B cell (primary cell): ENCODE data around the gene STXBP6. TPM values are rescaled to one million over a fixed set of nuclear protein-coding genes. Genes with fewer than 3 reads are reported as not detected.

Experiments used
- ATAC-seq: fragments of 200-7000 bp; cut with Tn5 transposase; one replicate; pipeline ENCODE4 v1.10.0; 2021; ENCODE audit warnings: low read depth, mild to moderate bottlenecking, moderate number of reproducible peaks, moderate library complexity
- CTCF ChIA-PET: fragments of 350-600 bp; sonication (Branson Sonifier 250); formaldehyde crosslinking; loops from one replicate; lab custom pipeline; 2021; ENCODE audit warnings: antibody characterized with exemption, inconsistent platforms; lab: Charles Lee
- POLR2A ChIA-PET: fragments of 350-600 bp; sonication (Branson Sonifier 250); formaldehyde crosslinking; loops from one replicate; lab custom pipeline; 2021; ENCODE audit warnings: antibody characterized with exemption; lab: Charles Lee
- DNase-seq: peaks from one replicate; pipeline ENCODE4 v3.0.0; 2013
- H2AFZ ChIP-seq: 2 replicates; pipeline ENCODE4 v1.6.1; 2012; ENCODE audit warnings: mild to moderate bottlenecking, low read depth, low read length; ENCODE audit not compliant: insufficient read depth, poor library complexity, severe bottlenecking
- H3K27ac ChIP-seq, 2 donors: 1 replicate in 1 of 2; 2 replicates in 1 of 2; pipeline ENCODE4 v1.5.1; 2012 to 2013; ENCODE audit warnings: low read length in 2 of 2, mild to moderate bottlenecking in 2 of 2, moderate library complexity in 1 of 2
- H3K27me3 ChIP-seq, 4 experiments: fragments of 200-600 bp in 1 of 4; sonication (generic) in 1 of 4; replicated peaks in 1 of 4; 1 replicate in 2 of 4; 2 replicates in 2 of 4; pipeline versions ENCODE4 v1.6.1 to v1.7.0; 2013 to 2016; ENCODE audit warnings: low read length in 3 of 4, mild to moderate bottlenecking in 2 of 4, mixed read lengths in 1 of 4, moderate library complexity in 1 of 4; ENCODE audit not compliant: insufficient read depth in 4 of 4, control insufficient read depth in 3 of 4; ENCODE audit errors: control extremely low read depth in 1 of 4
- H3K36me3 ChIP-seq, 2 experiments: replicated peaks in 1 of 2; 1 replicate in 1 of 2; 2 replicates in 1 of 2; pipeline versions ENCODE4 v1.6.1 to v1.7.1; 2013; ENCODE audit warnings: low read length in 1 of 2; ENCODE audit not compliant: insufficient read depth in 2 of 2, control insufficient read depth in 1 of 2; ENCODE audit errors: control extremely low read depth in 1 of 2, extremely low read depth in 1 of 2
- H3K4me1 ChIP-seq, 2 donors: fragments of 200-600 bp in 1 of 2; sonication (generic) in 1 of 2; 1 replicate in 1 of 2; 2 replicates in 1 of 2; pipeline versions ENCODE4 v1.5.1 to v1.6.1; 2013 to 2017; ENCODE audit warnings: low read length in 2 of 2; ENCODE audit not compliant: control insufficient read depth in 2 of 2, insufficient read depth in 2 of 2
- H3K4me2 ChIP-seq: replicated peaks from 2 replicates; pipeline ENCODE3; 2012; ENCODE audit warnings: mild to moderate bottlenecking, low read depth, low read length; ENCODE audit not compliant: poor library complexity, severe bottlenecking
- H3K4me3 ChIP-seq, 5 experiments: fragments of 200-600 bp in 1 of 5; sonication (generic) in 1 of 5; 1 replicate in 3 of 5; 2 replicates in 2 of 5; pipeline versions ENCODE4 v1.5.1 to v1.7.0; 2011 to 2016; ENCODE audit warnings: low read length in 4 of 5, mild to moderate bottlenecking in 4 of 5, low read depth in 2 of 5, control low read depth in 1 of 5, moderate library complexity in 1 of 5; ENCODE audit not compliant: insufficient read depth in 1 of 5; ENCODE audit errors: control extremely low read depth in 1 of 5, extremely low read depth in 1 of 5
- H3K79me2 ChIP-seq: fragments of 200-600 bp; sonication (generic); one replicate; pipeline ENCODE4 v1.6.0; 2016; ENCODE audit warnings: low read length; ENCODE audit not compliant: control insufficient read depth, insufficient read depth
- H3K9ac ChIP-seq: fragments of 200-600 bp; sonication (generic); 2 replicates; pipeline ENCODE4 v1.6.1; 2017; ENCODE audit warnings: mild to moderate bottlenecking, low read length, moderate library complexity
- H3K9me3 ChIP-seq, 3 donors: one replicate each; pipeline versions ENCODE4 v1.6.1 to v1.7.1; 2013; ENCODE audit warnings: low read length in 2 of 3; ENCODE audit not compliant: control insufficient read depth in 2 of 3, insufficient read depth in 1 of 3; ENCODE audit errors: control extremely low read depth in 1 of 3
- H4K20me1 ChIP-seq: 2 replicates; pipeline ENCODE4 v1.6.0; 2012; ENCODE audit warnings: mild to moderate bottlenecking, low read length; ENCODE audit not compliant: insufficient read depth, control insufficient read depth, poor library complexity, severe bottlenecking
- H3K27ac Mint-ChIP-seq: one replicate; pipeline ENCODE4 v1.8.0; 2021; ENCODE audit warnings: mixed read lengths
- H3K27me3 Mint-ChIP-seq: one replicate; pipeline ENCODE4 v1.8.0; 2021; ENCODE audit warnings: mixed read lengths
- H3K4me1 Mint-ChIP-seq: one replicate; pipeline ENCODE4 v1.8.0; 2021; ENCODE audit warnings: mixed read lengths
- H3K4me3 Mint-ChIP-seq: one replicate; pipeline ENCODE4 v1.8.0; 2021; ENCODE audit warnings: mixed read lengths
- H3K9me3 Mint-ChIP-seq: one replicate; pipeline ENCODE4 v1.8.0; 2022; ENCODE audit warnings: mixed read lengths; ENCODE audit not compliant: insufficient read depth
- CTCF ChIP-seq: fragments of 200-600 bp; IDR thresholded peaks from one replicate; pipeline ENCODE4 v1.8.0; 2022; ENCODE audit warnings: antibody characterized with exemption, mild to moderate bottlenecking
- EZH2 ChIP-seq: IDR thresholded peaks from 2 replicates; pipeline ENCODE4 v1.6.1; 2012; ENCODE audit warnings: borderline replicate concordance, low read depth, mild to moderate bottlenecking, moderate library complexity, low read length; ENCODE audit not compliant: insufficient read depth, poor library complexity, severe bottlenecking
- WGBS: methylation state at CpG from one replicate; pipeline ENCODE4 v1.1.5; 2013; ENCODE audit warnings: missing lambda C conversion rate; ENCODE audit not compliant: insufficient coverage; 5-methylcytosine and 5-hydroxymethylcytosine counted together
- intact Hi-C: fragments of 100-400 bp; cut with micrococcal nuclease; formaldehyde crosslinking; loops from one replicate; pipeline ENCODE4 v1.10.0; 2022
- polyA plus RNA-seq: library from polyadenylated mRNA; depleted of rRNA; stranded (reverse); fragments of >200 nt; gene quantifications from 2 replicates; pipeline ENCODE4 v1.2.3, GENCODE V29; 2012
- total RNA-seq, 2 donors: library from RNA; stranded (reverse); fragments of 120-200 nt in 1 of 2; gene quantifications; 1 replicate in 1 of 2; 2 replicates in 1 of 2; pipeline versions ENCODE4 v1.2.3 to v1.2.4, GENCODE V29; 2013 to 2022

Gene STXBP6
- total and polyA plus RNA-seq, 2 donors (not counting 1 experiment from before 2014, with no cell fraction given) = 0.01 TPM; not detected in 1

GRCh38 chr14:24874514-24875202 lies 175.3 kb downstream of the STXBP6 start:
- WGBS = 91% methylated on average over 7 of the region's 8 CpGs
- no peak overlapping the region for H3K9ac ChIP-seq
- H4K20me1 ChIP-seq = no peaks in the 10 kb centered on the region
- TF ChIP-seq EZH2 (no peak), CTCF (no peak)
- no peak overlapping the region for H3K4me3 Mint-ChIP-seq
- peaks cover 0 to 9% (median 0%) of the 10 kb centered on the region in 4 experiments for H3K27me3 ChIP-seq
- no peaks in the 10 kb centered on the region for H3K36me3 ChIP-seq
- no peak overlapping the region for H2AFZ ChIP-seq
- ChIA-PET POLR2A (no interaction called here), CTCF (no interaction called here)
- no peaks in the 10 kb centered on the region for H3K9me3 ChIP-seq
- no peak overlapping the region for H3K27ac Mint-ChIP-seq
- no peaks in the 10 kb centered on the region for H3K4me1 ChIP-seq
- H3K4me3 ChIP-seq = no peak overlapping the region
- no peaks in the 10 kb centered on the region for H3K9me3 Mint-ChIP-seq
- H3K27ac ChIP-seq = no peak overlapping the region
- ATAC-seq (no peak), DNase-seq (no peak)
- H3K4me1 Mint-ChIP-seq = no peaks in the 10 kb centered on the region
- H3K27me3 Mint-ChIP-seq = peaks cover 24% of the 10 kb centered on the region
- H3K4me2 ChIP-seq = no peak overlapping the region
- intact Hi-C loops = no loop called here
- H3K79me2 ChIP-seq = no peaks in the 10 kb centered on the region

- Histone ChIP-seq H3K9ac (no peak overlapping the region), H3K4me3 (no peak overlapping the region), H3K4me2 (no peak overlapping the region), H2AFZ (no peak overlapping the region), H4K20me1 (no peaks in the 10 kb centered on the region), H3K9me3 (no peaks in the 10 kb centered on the region), H3K4me1 (no peaks in the 10 kb centered on the region), H3K79me2 (no peaks in the 10 kb centered on the region), H3K27ac (no peak overlapping the region), H3K27me3 (peaks cover 0 to 9% (median 0%) of the 10 kb centered on the region in 4 experiments), H3K36me3 (no peaks in the 10 kb centered on the region)
- WGBS = 100% methylated on average over 2 of the region's 5 CpGs
- TF ChIP-seq CTCF = no peak
- no peak for TF ChIP-seq EZH2
- no peak for ATAC-seq
- peaks cover 24% of the 10 kb centered on the region for H3K27me3 Mint-ChIP-seq
- H3K4me1 Mint-ChIP-seq = no peaks in the 10 kb centered on the region
- H3K9me3 Mint-ChIP-seq = no peaks in the 10 kb centered on the region
- H3K27ac Mint-ChIP-seq = no peak overlapping the region
- CTCF ChIA-PET = no interaction called here
- intact Hi-C loops = no loop called here
- H3K4me3 Mint-ChIP-seq = no peak overlapping the region
- DNase-seq = no peak
- POLR2A ChIA-PET = no interaction called here
These were observed 176.4 kb downstream of the STXBP6 start for GRCh38 chr14:24873551-24873950.
